ENCODE measurements around the gene TNIK. TPM values are rescaled to one million over a fixed set of nuclear protein-coding genes. Genes with fewer than 3 reads are reported as not detected.

The TNIK gene
- total and polyA plus RNA-seq, 2 of the 13 experiments (the other 11 are each of a cell fraction or from before 2014, with no cell fraction given), result 0.15 to 0.22 TPM

DNA sequence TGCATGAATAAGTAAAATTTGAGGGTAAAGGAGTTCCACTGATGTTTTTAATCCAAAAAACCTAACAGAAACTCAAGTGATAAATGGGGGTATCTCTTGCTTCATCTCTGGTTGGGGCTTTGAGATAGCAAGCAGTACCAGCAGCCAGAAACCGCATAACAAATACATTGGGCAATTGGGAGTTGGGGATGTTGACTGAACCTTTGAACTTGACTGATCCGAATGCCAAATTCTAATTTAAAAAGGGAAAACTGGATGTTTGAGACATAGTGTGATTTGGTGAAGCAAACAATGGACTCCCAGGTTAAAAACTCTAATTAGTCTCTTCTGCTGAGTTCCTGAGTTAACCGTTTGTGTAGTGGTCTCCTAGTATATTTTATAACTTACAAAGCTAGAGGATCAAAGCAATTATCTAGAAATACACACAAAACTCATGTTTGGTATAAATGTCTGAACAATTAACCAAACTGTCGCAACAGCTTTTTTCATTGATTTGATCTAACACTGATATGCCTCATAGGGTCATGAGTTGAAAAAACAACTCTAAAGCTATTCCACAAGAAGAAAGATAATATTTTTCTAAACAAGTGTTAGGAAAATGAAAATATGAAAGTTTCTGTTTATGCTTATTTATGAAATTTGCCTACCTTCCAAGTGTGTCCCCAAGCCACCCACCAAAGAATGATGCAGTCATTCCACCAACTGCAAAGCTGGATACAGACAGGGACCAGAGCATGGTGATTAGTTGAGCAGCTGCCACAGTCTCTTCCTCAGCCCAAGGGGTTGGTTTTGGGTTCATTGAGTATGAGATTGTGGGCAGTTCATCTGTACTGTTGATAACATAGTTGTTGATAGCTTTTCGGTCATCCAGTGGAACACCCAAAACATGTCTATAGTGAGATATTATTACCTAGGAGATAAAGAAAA, 446.1 kb downstream of the TNIK start (continued):
- TF ChIP-seq, protein P1, sequence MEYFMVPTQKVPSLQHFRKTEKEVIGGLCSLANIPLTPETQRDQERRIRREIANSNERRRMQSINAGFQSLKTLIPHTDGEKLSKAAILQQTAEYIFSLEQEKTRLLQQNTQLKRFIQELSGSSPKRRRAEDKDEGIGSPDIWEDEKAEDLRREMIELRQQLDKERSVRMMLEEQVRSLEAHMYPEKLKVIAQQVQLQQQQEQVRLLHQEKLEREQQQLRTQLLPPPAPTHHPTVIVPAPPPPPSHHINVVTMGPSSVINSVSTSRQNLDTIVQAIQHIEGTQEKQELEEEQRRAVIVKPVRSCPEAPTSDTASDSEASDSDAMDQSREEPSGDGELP (IDR thresholded peaks at IDR 0.05; ENCODE audit: borderline replicate concordance, low read depth), result peak; percentile 32; the same call in 1 of the 2 replicates
- peak; percentile 83 for TF ChIP-seq NR2C2 (CRISPR knock-in tag; IDR thresholded peaks at IDR 0.05; ENCODE audit: borderline replicate concordance)
- TF ChIP-seq MEIS2 (CRISPR knock-in tag; IDR thresholded peaks at IDR 0.05), result peak; percentile 66; the same call in 1 of the 2 replicates
- no peak for TF ChIP-seq TCF12 (IDR thresholded peaks at IDR 0.05)
- TF ChIP-seq TCF12 (CRISPR knock-in tag; IDR thresholded peaks at IDR 0.05), result peak; percentile 45; the same call in 1 of the 2 replicates
- no peak for TF ChIP-seq ZNF30 (CRISPR knock-in tag; IDR thresholded peaks at IDR 0.05)
- TF ChIP-seq ZFX (CRISPR knock-in tag; IDR thresholded peaks at IDR 0.05; ENCODE audit: low read depth), result no peak
- no peak for TF ChIP-seq HES4 (CRISPR knock-in tag; IDR thresholded peaks at IDR 0.05; ENCODE audit: borderline replicate concordance)
- TF ChIP-seq, protein P2, sequence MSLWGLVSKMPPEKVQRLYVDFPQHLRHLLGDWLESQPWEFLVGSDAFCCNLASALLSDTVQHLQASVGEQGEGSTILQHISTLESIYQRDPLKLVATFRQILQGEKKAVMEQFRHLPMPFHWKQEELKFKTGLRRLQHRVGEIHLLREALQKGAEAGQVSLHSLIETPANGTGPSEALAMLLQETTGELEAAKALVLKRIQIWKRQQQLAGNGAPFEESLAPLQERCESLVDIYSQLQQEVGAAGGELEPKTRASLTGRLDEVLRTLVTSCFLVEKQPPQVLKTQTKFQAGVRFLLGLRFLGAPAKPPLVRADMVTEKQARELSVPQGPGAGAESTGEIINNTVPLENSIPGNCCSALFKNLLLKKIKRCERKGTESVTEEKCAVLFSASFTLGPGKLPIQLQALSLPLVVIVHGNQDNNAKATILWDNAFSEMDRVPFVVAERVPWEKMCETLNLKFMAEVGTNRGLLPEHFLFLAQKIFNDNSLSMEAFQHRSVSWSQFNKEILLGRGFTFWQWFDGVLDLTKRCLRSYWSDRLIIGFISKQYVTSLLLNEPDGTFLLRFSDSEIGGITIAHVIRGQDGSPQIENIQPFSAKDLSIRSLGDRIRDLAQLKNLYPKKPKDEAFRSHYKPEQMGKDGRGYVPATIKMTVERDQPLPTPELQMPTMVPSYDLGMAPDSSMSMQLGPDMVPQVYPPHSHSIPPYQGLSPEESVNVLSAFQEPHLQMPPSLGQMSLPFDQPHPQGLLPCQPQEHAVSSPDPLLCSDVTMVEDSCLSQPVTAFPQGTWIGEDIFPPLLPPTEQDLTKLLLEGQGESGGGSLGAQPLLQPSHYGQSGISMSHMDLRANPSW (CRISPR knock-in tag; IDR thresholded peaks at IDR 0.05; ENCODE audit: borderline replicate concordance), result no peak; the same call in 1 of the 2 replicates
- TF ChIP-seq NFYB (CRISPR knock-in tag; IDR thresholded peaks at IDR 0.05), result no peak
- TF ChIP-seq NCOR1 (IDR thresholded peaks at IDR 0.05; ENCODE audit: borderline replicate concordance, low read length), result peak; percentile 94
- peak; percentile 81 for TF ChIP-seq SALL1 (CRISPR knock-in tag; IDR thresholded peaks at IDR 0.05)
- TF ChIP-seq HDAC6 (IDR thresholded peaks at IDR 0.05; ENCODE audit: low read depth, low read length), result no peak
- TF ChIP-seq, protein P3, sequence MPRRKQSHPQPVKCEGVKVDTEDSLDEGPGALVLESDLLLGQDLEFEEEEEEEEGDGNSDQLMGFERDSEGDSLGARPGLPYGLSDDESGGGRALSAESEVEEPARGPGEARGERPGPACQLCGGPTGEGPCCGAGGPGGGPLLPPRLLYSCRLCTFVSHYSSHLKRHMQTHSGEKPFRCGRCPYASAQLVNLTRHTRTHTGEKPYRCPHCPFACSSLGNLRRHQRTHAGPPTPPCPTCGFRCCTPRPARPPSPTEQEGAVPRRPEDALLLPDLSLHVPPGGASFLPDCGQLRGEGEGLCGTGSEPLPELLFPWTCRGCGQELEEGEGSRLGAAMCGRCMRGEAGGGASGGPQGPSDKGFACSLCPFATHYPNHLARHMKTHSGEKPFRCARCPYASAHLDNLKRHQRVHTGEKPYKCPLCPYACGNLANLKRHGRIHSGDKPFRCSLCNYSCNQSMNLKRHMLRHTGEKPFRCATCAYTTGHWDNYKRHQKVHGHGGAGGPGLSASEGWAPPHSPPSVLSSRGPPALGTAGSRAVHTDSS (CRISPR knock-in tag; conservative IDR thresholded peaks at IDR 0.05), result no peak
- TF ChIP-seq PAF1 (CRISPR knock-in tag; IDR thresholded peaks at IDR 0.05), result no peak
- peak; percentile 98 for TF ChIP-seq CEBPB (IDR thresholded peaks at IDR 0.05; ENCODE audit: borderline replicate concordance, low read depth, low read length)
- TF ChIP-seq, protein P4, sequence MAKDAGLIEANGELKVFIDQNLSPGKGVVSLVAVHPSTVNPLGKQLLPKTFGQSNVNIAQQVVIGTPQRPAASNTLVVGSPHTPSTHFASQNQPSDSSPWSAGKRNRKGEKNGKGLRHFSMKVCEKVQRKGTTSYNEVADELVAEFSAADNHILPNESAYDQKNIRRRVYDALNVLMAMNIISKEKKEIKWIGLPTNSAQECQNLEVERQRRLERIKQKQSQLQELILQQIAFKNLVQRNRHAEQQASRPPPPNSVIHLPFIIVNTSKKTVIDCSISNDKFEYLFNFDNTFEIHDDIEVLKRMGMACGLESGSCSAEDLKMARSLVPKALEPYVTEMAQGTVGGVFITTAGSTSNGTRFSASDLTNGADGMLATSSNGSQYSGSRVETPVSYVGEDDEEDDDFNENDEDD (CRISPR knock-in tag; IDR thresholded peaks at IDR 0.05; ENCODE audit: borderline replicate concordance), result no peak
- peak; percentile 90; the same call in 1 of the 2 replicates for TF ChIP-seq ZBTB7B (CRISPR knock-in tag; IDR thresholded peaks at IDR 0.05)
- no peak for TF ChIP-seq RFX1 (IDR thresholded peaks at IDR 0.05)
- TF ChIP-seq ZNF768 (CRISPR knock-in tag; IDR thresholded peaks at IDR 0.05), result no peak
- TF ChIP-seq, protein P5, sequence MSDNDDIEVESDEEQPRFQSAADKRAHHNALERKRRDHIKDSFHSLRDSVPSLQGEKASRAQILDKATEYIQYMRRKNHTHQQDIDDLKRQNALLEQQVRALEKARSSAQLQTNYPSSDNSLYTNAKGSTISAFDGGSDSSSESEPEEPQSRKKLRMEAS (IDR thresholded peaks at IDR 0.05), result peak; percentile 57; the same call in 1 of the 2 replicates
- TF ChIP-seq AKAP8 (CRISPR knock-in tag; IDR thresholded peaks at IDR 0.05), result no peak

Measured in HepG2 (cell line).